Neural cell (in vitro differentiated cells): ENCODE measurements around the gene CPLANE1.

Experiments used
- POLR2AphosphoS5 ChIP-seq: IDR thresholded peaks from 2 replicates; pipeline ENCODE4 v1.6.1; 2012
- SMC3 ChIP-seq: fragments of 450-650 bp; conservative IDR thresholded peaks from 2 replicates; pipeline ENCODE4 v1.6.1; 2014; ENCODE audit warnings: antibody characterized with exemption, mild to moderate bottlenecking, moderate library complexity; ENCODE audit not compliant: poor library complexity
- TF ChIP-seq, protein P1 (sequence below): fragments of 450-650 bp; IDR thresholded peaks from 2 replicates; pipeline ENCODE4 v1.5.1; 2014; ENCODE audit warnings: antibody characterized with exemption, mild to moderate bottlenecking, moderate library complexity; ENCODE audit not compliant: poor library complexity, severe bottlenecking

DNA sequence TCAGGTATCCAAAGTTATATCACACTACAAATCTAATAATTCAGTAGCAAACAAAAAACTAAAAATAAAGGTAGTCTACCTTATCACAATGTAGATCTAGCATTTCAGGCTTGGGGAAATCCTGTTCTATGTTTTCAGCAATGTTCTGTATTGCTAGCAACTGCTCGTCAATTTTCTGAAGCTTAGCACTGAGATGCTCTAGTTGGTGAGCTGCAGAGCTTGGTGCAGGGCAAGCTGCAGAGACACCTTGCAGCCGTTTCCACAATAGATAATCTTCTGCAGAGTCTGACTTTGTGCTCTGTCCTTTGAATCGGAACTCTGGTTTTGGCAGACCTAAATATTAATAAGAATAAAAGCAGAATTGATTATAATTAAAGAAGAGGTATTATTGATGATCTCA lies 95.5 kb downstream of the CPLANE1 start:
- no peak for TF ChIP-seq POLR2AphosphoS5
- TF ChIP-seq SMC3: no peak
- TF ChIP-seq, protein P1, sequence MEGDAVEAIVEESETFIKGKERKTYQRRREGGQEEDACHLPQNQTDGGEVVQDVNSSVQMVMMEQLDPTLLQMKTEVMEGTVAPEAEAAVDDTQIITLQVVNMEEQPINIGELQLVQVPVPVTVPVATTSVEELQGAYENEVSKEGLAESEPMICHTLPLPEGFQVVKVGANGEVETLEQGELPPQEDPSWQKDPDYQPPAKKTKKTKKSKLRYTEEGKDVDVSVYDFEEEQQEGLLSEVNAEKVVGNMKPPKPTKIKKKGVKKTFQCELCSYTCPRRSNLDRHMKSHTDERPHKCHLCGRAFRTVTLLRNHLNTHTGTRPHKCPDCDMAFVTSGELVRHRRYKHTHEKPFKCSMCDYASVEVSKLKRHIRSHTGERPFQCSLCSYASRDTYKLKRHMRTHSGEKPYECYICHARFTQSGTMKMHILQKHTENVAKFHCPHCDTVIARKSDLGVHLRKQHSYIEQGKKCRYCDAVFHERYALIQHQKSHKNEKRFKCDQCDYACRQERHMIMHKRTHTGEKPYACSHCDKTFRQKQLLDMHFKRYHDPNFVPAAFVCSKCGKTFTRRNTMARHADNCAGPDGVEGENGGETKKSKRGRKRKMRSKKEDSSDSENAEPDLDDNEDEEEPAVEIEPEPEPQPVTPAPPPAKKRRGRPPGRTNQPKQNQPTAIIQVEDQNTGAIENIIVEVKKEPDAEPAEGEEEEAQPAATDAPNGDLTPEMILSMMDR: no peak
